Panc1 (cell line): ENCODE data around the gene PHKA2.

Experiments used
- POLR2AphosphoS5 ChIP-seq: IDR thresholded peaks from 2 replicates; pipeline ENCODE4 v1.6.1; 2012; ENCODE audit warnings: mild to moderate bottlenecking, low read depth, low read length, moderate library complexity
- REST ChIP-seq, 2 experiments: IDR thresholded peaks; 2 replicates each; pipeline ENCODE4 v1.6.1; 2011 to 2012; ENCODE audit warnings: low read depth in 2 of 2, control low read depth in 1 of 2, low read length in 1 of 2, mild to moderate bottlenecking in 1 of 2, moderate library complexity in 1 of 2; ENCODE audit not compliant: insufficient read depth in 1 of 2
- SIN3A ChIP-seq: IDR thresholded peaks from 2 replicates; pipeline ENCODE4 v1.6.1; 2012; ENCODE audit warnings: low read depth, mild to moderate bottlenecking, low read length, moderate library complexity, borderline replicate concordance; ENCODE audit not compliant: insufficient read depth
- TCF7L2 ChIP-seq: IDR thresholded peaks from 2 replicates; pipeline ENCODE4 v1.6.1; 2011; ENCODE audit warnings: mild to moderate bottlenecking, low read depth, low read length, inconsistent platforms
- TF ChIP-seq, protein P1 (sequence below): fragments of 450-650 bp; IDR thresholded peaks from 2 replicates; pipeline ENCODE4 v1.5.1; 2017; ENCODE audit warnings: mild to moderate bottlenecking

DNA sequence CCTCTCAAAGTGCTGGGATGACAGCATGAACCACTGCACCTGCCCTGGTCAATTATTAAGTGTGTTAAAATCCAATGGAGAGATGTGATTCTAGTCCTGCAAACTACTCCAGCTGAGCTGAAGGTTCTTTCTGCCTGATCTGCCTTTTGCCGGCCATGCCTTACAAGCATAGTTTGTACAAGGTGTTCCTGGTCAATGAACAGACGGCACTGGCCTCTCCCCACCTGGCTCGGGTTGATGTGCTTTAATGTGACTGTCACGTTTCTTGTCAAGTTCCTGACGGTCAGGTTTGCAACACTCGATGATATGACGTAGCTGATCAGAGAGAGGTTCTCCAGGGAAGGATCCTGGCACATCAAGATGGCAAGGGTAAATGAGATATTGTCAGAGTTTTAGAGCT is 23.1 kb upstream of the PHKA2 start:
- TF ChIP-seq POLR2AphosphoS5 (no peak), REST (IDR thresholded peaks at IDR 0.05; ENCODE audit: insufficient read depth in 1 of 2, low read depth in 2 of 2, low read length in 1 of 2) (no peak), TCF7L2 (no peak), SIN3A (no peak)
- TF ChIP-seq, protein P1, sequence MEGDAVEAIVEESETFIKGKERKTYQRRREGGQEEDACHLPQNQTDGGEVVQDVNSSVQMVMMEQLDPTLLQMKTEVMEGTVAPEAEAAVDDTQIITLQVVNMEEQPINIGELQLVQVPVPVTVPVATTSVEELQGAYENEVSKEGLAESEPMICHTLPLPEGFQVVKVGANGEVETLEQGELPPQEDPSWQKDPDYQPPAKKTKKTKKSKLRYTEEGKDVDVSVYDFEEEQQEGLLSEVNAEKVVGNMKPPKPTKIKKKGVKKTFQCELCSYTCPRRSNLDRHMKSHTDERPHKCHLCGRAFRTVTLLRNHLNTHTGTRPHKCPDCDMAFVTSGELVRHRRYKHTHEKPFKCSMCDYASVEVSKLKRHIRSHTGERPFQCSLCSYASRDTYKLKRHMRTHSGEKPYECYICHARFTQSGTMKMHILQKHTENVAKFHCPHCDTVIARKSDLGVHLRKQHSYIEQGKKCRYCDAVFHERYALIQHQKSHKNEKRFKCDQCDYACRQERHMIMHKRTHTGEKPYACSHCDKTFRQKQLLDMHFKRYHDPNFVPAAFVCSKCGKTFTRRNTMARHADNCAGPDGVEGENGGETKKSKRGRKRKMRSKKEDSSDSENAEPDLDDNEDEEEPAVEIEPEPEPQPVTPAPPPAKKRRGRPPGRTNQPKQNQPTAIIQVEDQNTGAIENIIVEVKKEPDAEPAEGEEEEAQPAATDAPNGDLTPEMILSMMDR = no peak
